ENCODE data around the gene C3orf18. TPM values are rescaled to one million over a fixed set of nuclear protein-coding genes. Genes with fewer than 3 reads are reported as not detected.

The C3orf18 gene
- total RNA-seq, 1 donor from 2014 or later: 0.68 TPM

DNA sequence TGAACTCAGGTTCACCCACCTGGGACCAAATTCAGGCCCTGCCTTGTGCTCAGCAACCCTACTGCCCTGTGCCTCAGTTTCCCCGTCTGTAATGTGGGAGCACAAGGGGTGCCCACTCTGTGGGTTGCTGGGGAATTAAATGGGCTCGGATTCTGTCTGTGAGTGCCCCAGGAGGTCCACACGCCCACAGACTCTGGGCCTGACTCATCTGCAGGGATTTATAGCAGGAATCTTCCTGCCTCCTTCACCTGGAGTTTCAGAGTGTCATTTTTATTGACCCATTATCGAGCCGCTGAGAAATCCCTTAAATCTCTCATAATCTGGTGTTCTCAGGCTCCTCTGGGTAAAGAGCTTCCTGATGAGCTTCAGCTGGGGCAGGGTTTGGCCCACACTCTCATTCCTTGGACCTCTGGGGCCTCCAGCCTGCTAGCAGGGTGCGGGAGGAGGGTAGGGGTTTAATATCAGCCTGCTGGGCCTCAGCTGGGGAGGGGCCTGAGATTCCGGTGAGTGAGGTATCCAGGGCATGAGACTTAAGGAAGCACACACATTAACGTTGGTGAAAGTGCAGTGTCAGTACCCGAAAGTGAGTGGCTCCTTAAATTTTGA, 16.4 kb downstream of the C3orf18 start:
- no peak for ATAC-seq

DNA sequence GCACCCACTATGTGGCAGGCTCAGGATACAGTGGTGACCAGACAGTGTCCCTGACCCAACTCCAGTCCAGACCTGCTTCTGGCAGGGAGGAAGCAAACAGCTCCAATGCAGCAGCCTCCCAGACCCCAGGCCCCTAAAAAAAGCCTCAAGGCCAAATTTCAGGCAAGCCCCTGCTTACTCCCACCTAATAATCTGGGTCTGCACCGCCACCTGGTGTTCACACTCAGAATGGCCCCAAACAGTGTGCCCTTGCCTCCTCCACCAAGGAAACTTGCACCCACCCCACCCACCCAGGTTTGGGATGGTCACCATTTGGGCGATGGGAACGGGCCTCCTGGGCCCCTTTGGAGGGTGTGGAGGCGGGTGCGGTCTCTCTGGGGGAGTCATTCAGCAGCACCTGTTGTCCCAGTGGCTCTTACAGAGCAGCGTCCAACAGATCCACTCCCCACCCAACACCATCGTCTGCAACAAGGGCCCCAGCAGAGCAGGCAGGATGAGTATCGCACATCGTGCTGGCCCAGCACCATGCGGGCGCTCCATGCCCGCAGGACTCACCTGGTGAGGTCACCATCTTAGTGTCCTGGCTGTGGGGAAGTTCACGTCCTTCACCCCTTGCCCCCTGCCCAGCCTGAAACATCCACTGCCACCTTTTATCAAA, 17.3 kb downstream of the C3orf18 start:
- peak; percentile 15 for ATAC-seq

DNA sequence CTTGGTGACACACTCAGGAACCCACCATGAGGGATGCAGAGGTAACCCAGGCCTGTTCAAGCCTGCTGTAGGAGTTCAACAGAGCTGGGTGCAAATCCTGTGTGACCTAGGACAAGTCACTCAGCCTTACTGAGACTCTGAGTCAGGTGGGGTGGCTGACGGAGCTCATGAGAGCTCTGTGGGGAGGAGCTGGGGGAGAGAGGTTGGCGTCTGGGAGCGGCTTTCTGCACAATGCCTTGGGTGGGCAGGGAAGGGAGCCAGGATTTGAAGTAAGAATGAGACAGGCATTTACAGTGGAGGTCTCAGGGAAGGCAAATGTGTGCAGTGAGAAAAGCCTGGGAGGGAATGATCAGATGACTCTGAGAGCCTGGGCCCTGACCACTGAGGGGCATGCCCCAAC, 18.3 kb downstream of the C3orf18 start:
- ATAC-seq: no peak

DNA sequence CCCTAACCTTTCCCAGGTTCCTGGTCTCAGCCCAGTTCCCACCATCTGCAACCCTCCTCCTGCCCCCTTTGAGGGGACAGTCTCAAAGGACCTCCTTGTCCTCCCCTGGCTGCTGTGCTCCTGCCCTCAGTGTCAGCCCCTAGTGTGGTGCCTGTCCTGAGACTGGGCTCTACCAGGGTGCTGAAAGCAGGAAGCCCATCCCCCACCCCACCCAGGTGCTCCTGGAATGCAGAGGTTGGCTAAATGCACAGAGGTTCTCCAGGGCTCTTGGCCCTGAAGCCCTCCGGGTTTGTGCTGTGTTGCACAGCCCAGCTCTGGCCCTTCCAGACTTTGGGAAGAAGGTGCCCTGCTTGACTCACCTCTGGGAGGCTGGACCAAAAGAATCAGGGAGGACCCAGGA, 21.8 kb downstream of the C3orf18 start:
- ATAC-seq: no peak

DNA sequence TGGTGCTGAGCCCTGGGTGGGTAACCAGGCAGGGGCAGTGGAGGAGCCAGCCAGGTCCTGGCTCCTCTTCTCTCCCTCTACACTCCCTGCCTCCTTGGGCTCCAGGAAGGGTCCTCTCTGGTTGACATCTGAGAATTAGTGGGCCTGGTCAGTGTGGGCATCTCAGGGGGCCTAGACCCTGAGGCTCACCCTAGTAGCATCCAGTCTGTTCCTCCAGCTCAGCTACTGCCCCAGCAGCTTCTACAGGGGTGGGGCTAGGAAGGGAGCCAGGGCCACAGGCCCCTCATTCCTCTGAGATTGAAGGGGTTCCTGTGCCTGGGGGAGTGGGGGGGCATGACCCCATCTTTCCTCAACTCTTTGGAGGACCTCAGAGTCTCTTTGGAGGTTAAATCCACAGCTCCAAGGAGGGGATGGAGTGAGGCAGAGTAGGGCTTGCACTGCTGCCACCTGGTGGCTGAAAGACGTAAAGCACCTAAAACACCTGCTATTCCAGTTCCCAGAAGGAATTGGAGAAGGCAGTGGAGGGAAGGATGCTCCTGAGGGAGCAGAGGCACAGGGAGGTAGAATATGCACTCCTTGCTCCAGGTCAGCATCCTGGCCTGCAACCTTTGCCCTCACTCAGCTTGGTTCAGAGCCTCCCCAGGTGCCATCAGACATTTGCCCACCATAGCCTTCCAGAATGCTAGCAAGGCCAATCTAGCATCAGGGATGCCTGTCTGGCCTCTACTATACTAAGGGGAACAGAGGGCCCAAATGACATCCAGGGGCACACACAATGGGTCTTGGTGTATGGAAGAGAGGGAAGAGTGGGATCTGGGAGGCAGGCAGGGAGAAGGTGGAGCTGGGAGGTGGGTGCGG, 25.1 kb downstream of the C3orf18 start:
- peak; percentile 68 for ATAC-seq

DNA sequence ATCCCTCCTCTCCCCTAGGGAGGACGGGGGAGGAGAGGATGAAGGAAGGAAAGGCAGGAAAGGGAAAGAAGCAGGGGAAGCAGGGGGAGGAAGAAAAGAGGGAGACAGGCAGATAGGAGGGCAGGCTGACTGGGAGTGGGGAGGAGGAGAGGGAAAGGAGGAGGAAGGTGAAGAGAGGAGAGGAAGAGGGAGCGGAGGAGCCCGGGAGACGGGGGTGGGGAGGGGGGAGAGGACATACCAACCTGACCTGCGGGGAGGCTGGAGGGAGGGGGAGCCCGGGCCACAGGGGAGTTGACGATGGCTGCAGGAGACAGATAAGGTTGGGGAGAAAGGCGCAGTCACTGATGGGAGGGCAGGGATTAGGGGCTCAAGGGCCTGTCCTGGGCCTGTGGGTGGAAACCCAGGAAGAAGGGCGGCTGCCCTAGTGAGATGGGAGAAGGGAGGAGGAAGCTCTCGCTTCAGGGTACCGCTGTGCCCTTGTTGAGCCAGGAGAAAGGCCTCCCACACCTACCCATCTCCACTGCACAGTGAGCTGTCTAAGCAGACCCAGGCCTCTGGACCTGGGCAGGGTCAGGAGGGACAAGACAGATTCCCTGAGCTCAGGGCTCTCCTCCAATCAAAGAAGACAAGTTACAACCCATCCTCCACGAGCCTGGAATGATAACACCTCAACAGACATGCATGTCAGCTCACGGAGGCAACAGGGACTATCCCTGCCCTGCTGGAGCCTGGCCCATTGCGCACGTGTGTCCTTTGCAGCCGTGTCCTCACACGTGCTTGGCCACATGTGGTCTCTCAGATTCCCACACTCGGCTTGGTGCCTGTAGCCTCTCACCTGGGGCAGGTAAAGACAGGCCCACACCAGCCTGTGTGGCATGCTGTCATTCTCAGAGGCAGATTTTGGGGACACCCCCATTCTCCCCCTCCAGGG, 27.9 kb downstream of the C3orf18 start:
- no peak for ATAC-seq

DNA sequence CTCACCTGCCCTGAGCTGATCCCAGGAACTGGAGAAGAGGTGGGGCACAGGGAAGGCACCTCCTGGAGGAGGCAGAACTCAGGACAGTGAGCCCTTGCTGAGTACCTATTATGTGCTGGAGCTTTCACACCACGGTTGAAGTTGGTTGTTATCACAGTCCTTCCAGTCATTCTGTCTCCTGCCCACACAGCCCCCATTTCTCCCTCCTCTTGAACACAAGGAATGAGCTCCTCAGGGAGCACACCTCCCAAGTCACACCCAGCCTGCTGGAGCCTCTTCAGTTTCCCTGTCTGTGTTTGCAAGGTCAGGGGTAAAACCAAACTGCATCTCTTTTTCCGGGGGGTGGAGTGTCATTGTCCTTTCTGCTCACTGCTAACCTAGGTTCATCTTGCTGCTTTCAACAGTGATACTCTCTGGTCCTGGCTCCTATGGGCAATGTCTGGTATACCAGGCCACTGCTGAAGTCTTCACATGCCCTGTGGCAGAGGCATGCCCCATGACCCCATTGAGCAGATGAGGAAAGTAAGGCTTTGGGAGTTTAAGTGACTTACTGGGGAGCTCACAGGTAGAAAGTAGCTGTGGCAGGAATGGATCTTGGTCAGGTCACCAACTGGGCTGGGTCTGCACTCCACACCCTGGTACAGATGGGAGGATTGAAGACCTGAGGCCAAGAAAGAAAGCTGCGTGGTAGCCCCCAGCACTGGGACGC, 30.0 kb downstream of the C3orf18 start:
- ATAC-seq: no peak

DNA sequence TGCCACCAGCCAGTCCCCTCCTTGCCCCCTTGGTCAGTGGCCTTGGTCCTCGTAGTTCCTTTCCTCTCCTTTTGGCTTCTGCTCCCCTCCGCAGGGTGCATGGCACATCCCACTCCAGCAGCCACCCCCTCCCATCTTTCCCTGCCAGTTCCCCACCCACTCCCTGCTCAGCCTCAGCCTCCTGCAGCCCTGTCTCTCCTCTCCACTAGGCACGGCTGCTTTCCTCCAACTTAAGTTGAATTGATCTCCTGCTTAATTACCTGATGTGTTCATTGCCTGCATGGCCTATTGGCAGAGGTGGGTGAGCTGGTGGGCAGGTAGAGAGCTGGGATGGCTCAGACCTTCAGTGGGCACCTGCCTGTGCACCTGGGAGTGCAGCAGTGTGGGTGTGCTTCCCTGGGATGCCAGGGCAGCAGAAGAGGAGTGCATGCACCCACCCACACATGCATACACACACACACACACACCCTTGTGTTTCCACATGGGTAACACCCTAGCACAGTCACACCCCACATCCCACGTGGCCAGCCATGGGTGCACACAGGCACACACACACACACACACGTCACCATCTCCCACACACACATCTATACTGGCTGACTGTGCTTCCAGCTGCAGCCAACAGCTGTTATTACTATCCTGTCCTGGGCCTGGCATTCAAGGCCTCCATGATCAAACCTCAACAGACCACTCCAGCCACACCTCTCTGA, 30.9 kb downstream of the C3orf18 start:
- peak; percentile 6 for ATAC-seq

DNA sequence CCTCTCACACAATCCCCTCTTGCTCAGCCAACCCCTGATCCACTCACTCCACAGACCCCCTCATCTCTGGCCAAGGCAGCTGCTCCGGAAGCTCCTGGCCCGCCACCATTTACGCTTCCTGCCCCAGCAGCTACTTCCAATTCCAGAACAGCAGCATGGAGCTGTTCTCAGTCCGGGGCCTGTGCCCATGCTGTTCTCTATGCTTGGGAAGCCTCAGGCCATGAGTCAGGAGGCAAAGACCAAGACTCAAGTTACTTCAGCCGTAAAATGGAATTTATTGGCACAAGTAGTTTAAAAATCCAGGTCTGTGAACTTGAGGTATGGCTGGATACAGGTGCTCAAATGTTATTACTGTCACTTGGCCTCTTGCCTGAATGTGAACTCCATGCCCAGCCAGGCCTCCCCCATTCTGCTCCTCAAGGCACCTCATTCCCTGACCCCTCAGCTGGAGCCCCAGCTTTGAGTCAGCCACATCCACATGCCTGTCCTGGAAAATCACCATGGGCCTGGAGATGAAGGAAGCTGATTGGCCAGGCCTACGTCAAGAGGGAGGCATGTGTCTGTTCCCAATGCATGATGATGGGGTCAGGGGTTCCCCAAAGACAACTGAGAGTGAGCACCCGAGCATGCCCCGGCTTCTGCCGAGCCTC, 32.7 kb downstream of the C3orf18 start:
- no peak for ATAC-seq

DNA sequence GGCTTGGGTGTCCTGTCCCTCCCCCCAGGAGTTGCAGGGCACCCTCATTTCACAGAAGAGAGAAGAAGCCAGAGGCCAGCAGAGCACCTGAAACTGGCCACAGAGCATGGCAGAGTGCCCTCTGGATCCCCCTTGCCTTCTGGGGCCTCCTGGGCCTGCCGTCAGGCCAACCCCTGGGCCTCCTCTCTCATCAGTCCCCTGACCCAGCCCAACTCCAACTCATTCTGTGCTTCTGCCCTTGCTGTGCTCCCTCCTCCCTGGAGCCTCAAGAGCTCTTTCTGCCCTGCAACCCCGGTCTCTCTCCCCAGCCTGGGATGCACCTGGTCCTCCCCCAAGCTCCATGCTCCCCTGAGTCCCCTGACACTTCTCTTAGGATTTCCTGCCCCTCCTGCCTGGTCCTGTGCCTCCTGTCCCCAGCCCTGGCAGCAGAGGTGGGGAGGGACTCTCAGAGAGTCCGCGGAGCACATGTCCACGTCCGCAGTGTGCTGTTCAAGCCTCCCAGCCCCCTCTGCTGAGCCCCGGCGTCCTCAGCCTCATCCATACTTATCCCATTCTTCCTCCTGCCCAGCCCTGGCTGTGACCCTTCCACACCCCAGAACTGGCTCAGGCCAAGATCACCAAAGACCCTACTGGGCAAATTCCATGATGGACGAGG, 33.6 kb downstream of the C3orf18 start:
- no peak for ATAC-seq

DNA sequence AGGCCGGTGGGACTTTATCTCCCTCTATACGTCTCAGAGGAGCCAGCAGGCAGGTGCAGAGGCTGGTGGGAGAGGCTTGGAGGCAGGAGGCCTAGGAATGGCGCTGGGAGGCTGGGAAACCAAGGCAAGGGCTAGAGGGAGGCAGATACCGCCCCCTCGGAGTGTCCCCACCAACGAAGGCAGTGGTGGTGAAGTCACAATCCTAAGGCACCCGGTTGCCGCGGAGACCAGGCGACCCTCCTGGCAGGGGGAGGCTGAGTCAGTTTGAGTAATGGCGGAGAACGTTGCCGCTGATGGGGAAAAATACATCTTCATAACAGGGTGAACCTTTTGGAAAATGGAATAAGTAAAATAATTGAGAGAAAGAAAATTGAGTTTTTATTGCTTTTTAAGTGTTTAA, 34.2 kb downstream of the C3orf18 start:
- ATAC-seq: no peak

DNA sequence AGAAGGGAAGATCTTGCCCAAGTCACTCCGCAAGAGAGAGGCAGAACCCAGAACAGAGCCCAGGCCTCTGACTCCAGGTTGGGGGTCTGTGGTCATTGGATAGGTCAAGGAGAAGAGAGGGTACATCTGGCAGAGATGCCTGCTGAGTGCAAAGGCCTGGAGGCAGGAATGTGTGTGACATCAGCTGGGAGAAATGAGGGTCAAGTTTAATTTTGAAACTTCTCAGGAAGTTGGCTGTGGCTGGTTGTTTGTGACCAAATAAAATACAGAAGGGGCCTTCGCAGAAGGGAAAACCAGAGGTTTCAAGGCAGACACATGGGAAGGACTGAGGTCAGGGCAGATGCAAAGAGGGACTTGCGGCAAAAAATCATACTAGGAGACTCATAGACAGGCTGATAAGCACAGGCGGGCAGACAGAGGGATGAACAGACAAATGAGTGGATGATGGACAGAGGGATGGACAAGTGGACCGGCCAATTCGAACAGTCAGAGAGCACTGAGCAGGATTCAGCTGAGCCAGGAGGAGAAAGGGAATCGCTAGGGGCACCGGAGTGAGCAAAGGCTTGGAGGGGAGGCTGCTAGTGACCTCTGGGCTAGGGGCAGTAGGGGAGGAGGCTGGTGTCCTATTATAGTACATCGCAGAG, 35.4 kb downstream of the C3orf18 start:
- no peak for ATAC-seq

DNA sequence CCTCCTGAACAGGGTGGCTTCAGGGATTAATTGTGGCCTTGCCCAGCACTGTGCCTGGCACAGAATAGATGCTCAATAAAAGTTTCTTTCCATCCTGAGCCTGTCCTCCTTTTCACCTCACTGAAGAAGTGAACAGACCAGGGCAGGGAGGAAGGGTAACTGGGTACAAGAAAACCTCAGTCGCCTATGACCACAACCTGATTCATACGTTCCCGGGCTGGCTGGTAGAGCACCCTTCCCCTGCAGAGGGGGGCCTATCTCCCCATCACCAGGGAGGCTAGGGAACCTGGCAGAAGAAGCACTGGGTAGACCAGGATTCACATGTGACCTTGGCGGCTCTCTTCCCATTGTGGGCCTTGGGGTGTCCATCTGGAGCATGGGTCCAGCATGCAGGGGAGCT, 36.3 kb downstream of the C3orf18 start:
- no peak for ATAC-seq

DNA sequence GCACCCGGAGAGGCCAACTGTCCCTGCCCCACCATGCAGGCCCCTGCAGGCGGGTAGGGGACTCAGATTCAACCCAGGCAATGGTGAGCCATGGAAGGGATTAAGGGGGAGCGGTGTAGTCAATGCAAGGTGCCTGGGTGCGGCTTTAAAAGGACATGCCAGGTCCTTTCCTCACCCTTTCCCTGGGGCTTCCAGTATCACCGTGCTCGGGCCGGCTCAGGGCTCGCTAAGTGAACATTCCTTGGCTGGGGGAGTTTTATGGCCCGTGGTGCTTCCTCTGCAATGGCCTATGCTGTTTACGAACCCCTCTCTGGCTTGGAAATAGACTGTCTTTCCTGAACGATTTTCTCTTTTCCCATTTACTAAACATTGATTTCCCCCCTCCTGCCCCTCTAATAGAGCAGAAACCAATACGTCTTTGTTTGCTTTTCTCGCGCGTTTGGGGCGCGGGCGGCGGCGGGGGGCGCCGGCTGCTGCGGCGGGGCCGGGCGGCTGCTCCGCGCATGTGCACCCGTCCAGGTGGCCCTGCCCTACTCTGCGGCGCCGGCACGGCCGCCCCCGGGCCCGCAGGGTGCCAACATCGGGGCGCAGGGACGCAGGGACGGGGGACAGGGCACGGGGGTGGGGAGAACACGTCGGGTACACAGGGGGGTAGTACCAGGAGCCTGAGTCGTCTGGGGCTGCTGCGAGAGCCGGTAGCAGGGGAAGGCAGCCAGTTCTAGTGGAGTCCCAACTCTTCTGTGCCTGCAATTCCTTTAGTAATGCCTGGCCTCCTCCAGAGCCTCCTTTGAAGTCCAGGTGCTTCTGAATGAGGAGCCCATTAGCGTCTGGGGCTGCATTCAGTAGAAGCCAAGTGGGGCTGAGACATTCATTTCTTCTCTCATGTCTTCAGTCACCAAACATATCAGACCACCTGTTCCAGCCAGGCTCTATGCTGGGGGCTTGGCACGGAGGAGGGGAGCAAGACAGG, 37.3 kb downstream of the C3orf18 start:
- peak; percentile 49 for ATAC-seq

DNA sequence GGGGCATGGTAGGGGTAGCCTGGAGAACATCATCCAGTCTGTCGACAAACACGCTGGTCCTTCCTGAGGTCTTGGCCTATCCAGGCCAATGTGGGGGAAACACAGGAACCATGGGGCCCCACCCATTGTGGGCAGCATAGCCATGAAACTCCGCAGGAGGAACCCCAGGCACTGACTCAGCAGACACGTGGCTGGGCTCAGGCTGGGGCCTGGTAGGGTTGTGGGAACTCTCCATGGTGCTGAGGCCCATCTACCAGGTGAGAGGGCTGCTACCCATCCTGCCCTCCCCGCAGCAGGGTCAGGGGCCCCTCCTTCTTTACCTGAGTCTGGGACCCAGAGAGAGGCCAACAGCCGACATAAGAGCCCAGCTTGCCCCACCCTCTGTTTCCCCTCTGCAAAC, 41.6 kb downstream of the C3orf18 start:
- peak; percentile 74 for ATAC-seq

DNA sequence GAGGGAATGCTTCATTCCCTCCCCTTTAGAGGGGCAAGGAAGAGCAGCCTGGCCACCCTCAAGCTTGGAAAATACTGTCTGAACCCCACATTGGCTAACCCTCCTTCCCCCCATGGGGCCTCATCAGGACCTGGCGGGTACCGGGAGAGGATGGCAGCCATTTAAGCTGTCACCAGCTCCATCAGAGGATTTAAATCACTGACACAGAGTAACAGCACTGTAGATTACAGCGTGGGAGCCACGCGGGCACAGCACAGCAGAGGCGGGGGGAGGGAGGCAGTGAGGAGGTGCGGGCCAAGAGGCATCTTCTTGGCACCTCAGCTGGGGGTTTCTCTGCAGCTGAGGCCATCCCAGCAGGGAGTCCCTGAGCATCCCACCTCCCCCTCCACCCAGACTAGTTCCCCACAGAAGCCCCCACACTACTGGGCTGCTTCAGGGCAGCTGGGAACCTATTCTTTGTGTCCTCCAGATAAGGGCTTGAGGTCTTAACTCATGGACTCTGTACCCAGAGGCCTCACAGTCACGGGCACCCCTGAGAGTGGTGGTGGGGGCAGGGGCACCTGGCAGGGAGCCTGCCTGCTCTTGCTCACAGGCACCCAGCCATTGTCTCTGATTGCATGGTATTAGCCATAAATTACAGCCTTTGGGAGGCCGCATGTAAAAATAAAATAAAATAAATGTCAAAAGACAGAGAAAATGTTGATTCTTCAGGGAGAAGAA, 42.2 kb downstream of the C3orf18 start:
- ATAC-seq: no peak

DNA sequence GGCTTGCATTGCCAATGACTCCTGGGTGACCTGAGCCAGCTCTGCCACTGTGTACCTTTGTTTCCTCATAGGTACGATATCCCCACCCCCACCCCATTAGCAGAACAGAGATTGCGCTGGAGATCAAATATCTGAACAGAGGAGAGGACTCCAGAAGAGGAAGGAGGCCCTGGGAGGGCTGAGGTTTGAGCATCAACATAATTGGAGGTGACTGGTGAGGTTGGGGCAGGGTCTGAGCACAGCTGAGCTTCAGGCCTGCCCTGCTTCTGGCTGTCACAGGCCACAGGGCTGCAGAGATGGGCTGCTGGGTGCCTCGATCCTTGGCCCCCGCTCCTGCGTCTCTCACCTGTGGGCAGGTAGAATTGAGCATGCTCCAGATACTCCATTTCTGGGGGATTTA, 42.8 kb downstream of the C3orf18 start:
- ATAC-seq: no peak
